Endothelial cell of umbilical vein (primary cell): Measurements from ENCODE around the gene FBXL12. TPM values are rescaled to one million over a fixed set of nuclear protein-coding genes. Genes with fewer than 3 reads are reported as not detected.

ENCODE experiments used
- BruUV-seq: library from RNA; stranded (reverse); fragments of 400-500 nt; replicated peaks from 2 replicates; lab custom pipeline; 2021; lab: Mats Ljungman, UMichigan
- CTCF ChIA-PET: fragments of 300-600, 350-600 bp; sonication (Branson Sonifier 250); formaldehyde crosslinking; loops from one replicate; lab custom pipeline; 2021; ENCODE audit warnings: antibody characterized with exemption, inconsistent platforms; lab: Charles Lee
- POLR2A ChIA-PET: fragments of 300-600, 350-600 bp; sonication (Branson Sonifier 250); formaldehyde crosslinking; loops from one replicate; lab custom pipeline; 2021; ENCODE audit warnings: antibody characterized with exemption, inconsistent platforms; lab: Charles Lee
- DNase-seq: peaks from one replicate; pipeline ENCODE4 v3.0.0-alpha.2; 2011; ENCODE audit warnings: low read depth, low spot score
- FAIRE-seq: peaks from 2 replicates; lab custom pipeline; 2011; peaks lifted over from hg19 to GRCh38; lab: Jason Lieb, UNC
- H2AFZ ChIP-seq: 2 replicates; pipeline ENCODE4 v1.6.0; 2012; ENCODE audit warnings: low read depth, low read length, control low read depth, inconsistent platforms
- H3K27ac ChIP-seq: 2 replicates; pipeline ENCODE4 v1.5.1; 2011; ENCODE audit warnings: low read depth, mild to moderate bottlenecking, control low read depth, low read length, moderate library complexity; ENCODE audit not compliant: insufficient read depth
- H3K27me3 ChIP-seq, 2 experiments: 2 replicates each; pipeline versions ENCODE4 v1.6.0 to v1.6.1; 2011; ENCODE audit warnings: low read length in 2 of 2, mixed read lengths in 1 of 2; ENCODE audit not compliant: control insufficient read depth in 2 of 2, insufficient read depth in 2 of 2
- H3K36me3 ChIP-seq, 2 experiments: 2 replicates in 1 of 2; 3 replicates in 1 of 2; pipeline ENCODE4 v1.5.1; 2011; ENCODE audit warnings: low read length in 2 of 2, mild to moderate bottlenecking in 1 of 2, moderate library complexity in 1 of 2; ENCODE audit not compliant: control insufficient read depth in 2 of 2, insufficient read depth in 2 of 2; ENCODE audit errors: extremely low read depth in 1 of 2
- H3K4me1 ChIP-seq: 3 replicates; pipeline ENCODE4 v1.5.1; 2011; ENCODE audit warnings: mild to moderate bottlenecking, low read length; ENCODE audit not compliant: control insufficient read depth, insufficient read depth; ENCODE audit errors: extremely low read depth
- H3K4me2 ChIP-seq: 2 replicates; pipeline ENCODE4 v1.6.1; 2011; ENCODE audit warnings: low read length, control low read depth, mixed read lengths; ENCODE audit not compliant: insufficient read depth
- H3K4me3 ChIP-seq, 3 experiments: fragments of 200-600 bp in 1 of 3; sonication (generic), shearing (Covaris generic) in 1 of 3; replicated peaks in 1 of 3; 2 replicates each; pipeline ENCODE4 v1.5.1; 2011 to 2016; ENCODE audit warnings: control low read depth in 3 of 3, low read length in 3 of 3, mild to moderate bottlenecking in 2 of 3, inconsistent platforms in 1 of 3, low read depth in 1 of 3, moderate library complexity in 1 of 3; ENCODE audit not compliant: insufficient read depth in 1 of 3
- H3K79me2 ChIP-seq: 2 replicates; pipeline ENCODE4 v1.6.0; 2012; ENCODE audit warnings: low read length, inconsistent platforms; ENCODE audit not compliant: control insufficient read depth, insufficient read depth
- H3K9ac ChIP-seq: replicated peaks from 2 replicates; pipeline ENCODE3; 2011; ENCODE audit warnings: low read length, control low read depth; ENCODE audit not compliant: insufficient read depth; ENCODE audit errors: extremely low read depth
- H3K9me1 ChIP-seq: replicated peaks from 3 replicates; pipeline ENCODE4 v1.6.0; 2011; ENCODE audit warnings: mild to moderate bottlenecking, low read length; ENCODE audit not compliant: control insufficient read depth, insufficient read depth; ENCODE audit errors: extremely low read depth
- H3K9me3 ChIP-seq: replicated peaks from 2 replicates; pipeline ENCODE4 v1.5.1; 2012; ENCODE audit warnings: low read length, inconsistent platforms; ENCODE audit not compliant: control insufficient read depth, insufficient read depth
- H4K20me1 ChIP-seq: replicated peaks from 2 replicates; pipeline ENCODE3; 2011; ENCODE audit warnings: mild to moderate bottlenecking, low read length; ENCODE audit not compliant: control insufficient read depth, insufficient read depth; ENCODE audit errors: extremely low read depth
- CTCF ChIP-seq, 2 donors: IDR thresholded peaks; 1 replicate in 1 of 2; 2 replicates in 1 of 2; pipeline ENCODE4 v1.5.1; 2011; ENCODE audit warnings: low read length in 2 of 2, mild to moderate bottlenecking in 2 of 2, moderate library complexity in 2 of 2, control low read depth in 1 of 2, inconsistent platforms in 1 of 2, low read depth in 1 of 2; ENCODE audit not compliant: insufficient read depth in 1 of 2; ENCODE audit errors: extremely low read depth in 1 of 2
- EZH2 ChIP-seq: IDR thresholded peaks from 2 replicates; pipeline ENCODE4 v1.6.1; 2012; ENCODE audit warnings: borderline replicate concordance, low read depth, mild to moderate bottlenecking, moderate library complexity, low read length, inconsistent platforms; ENCODE audit not compliant: severe bottlenecking
- FOS ChIP-seq: IDR thresholded peaks from 2 replicates; pipeline ENCODE4 v1.6.1; 2011; ENCODE audit warnings: mild to moderate bottlenecking, low read length, moderate library complexity, borderline replicate concordance; ENCODE audit not compliant: insufficient read depth
- GATA2 ChIP-seq: IDR thresholded peaks from 2 replicates; pipeline ENCODE4 v1.7.0; 2011; ENCODE audit warnings: low read depth, mild to moderate bottlenecking, moderate library complexity, mixed read lengths, low read length; ENCODE audit not compliant: insufficient read length, insufficient read depth
- JUN ChIP-seq: IDR thresholded peaks from 2 replicates; pipeline ENCODE4 v1.6.1; 2011; ENCODE audit warnings: borderline replicate concordance, low read depth; ENCODE audit not compliant: insufficient read length, insufficient read depth
- dilution Hi-C: fragments of 300-500 bp; cut with MboI; formaldehyde crosslinking; loops from one replicate; pipeline ENCODE4 v1.15.0; 2019; ENCODE audit warnings: low sequenced_read_pairs; ENCODE audit not compliant: extremely low pct_ligation_motif_present
- intact Hi-C: fragments of 100-400 bp; cut with micrococcal nuclease; formaldehyde crosslinking; loops from one replicate; pipeline ENCODE4 v1.10.0; 2022
- polyA plus RNA-seq, 4 experiments: library from polyadenylated mRNA; depleted of rRNA in 3 of 4; stranded (reverse) in 3 of 4; unstranded in 1 of 4; fragments of >200 nt; gene quantifications; 2 replicates each; pipeline versions ENCODE4 v1.2.1 to v1.2.3, GENCODE V29; 2011 to 2012; ENCODE audit warnings: missing spikeins in 1 of 4
- total RNA-seq: library from RNA; stranded (reverse); gene quantifications from 2 replicates; pipeline ENCODE4 v1.2.3, GENCODE V29; 2021
- TF ChIP-seq, protein P1 (sequence below): IDR thresholded peaks from 2 replicates; pipeline ENCODE4 v1.6.1; 2011; ENCODE audit not compliant: insufficient read depth, insufficient read length

FBXL12 gene
- total and polyA plus RNA-seq, 2 donors (not counting 3 experiments of a cell fraction or from before 2014, with no cell fraction given), result 26.9 to 33.3 TPM

GRCh38 chr19:9835507-9835949 is 16.6 kb upstream of the FBXL12 start:
- intact Hi-C loops (loop anchor here (1.0 kb wide), 1 partner anchor 16 kb away; the partner anchor contains the start of gene FBXL12), dilution Hi-C loops (no loop called here)
- H4K20me1 ChIP-seq, result no peaks in the 10 kb centered on the region
- H3K9ac ChIP-seq, result peak overlapping the region; percentile 71
- H3K4me2 ChIP-seq, result peak overlapping the region; percentile 95
- no peaks in the 10 kb centered on the region for H3K9me1 ChIP-seq
- no peaks in the 10 kb centered on the region for H3K27me3 ChIP-seq
- peak overlapping the region; percentile 80 to 87 (median 86) for H3K4me3 ChIP-seq
- H3K9me3 ChIP-seq, result no peaks in the 10 kb centered on the region
- TF ChIP-seq, protein P1, sequence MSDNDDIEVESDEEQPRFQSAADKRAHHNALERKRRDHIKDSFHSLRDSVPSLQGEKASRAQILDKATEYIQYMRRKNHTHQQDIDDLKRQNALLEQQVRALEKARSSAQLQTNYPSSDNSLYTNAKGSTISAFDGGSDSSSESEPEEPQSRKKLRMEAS, result no peak
- no peak for TF ChIP-seq CTCF (IDR thresholded peaks at IDR 0.05; ENCODE audit: extremely low read depth in 1 of 2, insufficient read depth in 1 of 2, low read depth in 1 of 2, low read length in 2 of 2)
- no peak for TF ChIP-seq GATA2
- TF ChIP-seq JUN, result no peak
- no peak for TF ChIP-seq FOS
- no peak for TF ChIP-seq EZH2
- ChIA-PET POLR2A (no interaction called here), CTCF (interaction anchor here (1.0 to 1.4 kb wide), 2 partner anchors 10 to 36 kb away, joined by 4 read pairs; no protein-coding TSS in a partner anchor)
- no peak overlapping the region for H3K27ac ChIP-seq
- H3K36me3 ChIP-seq, result peaks cover 3% of the 10 kb centered on the region in 2 experiments
- no TSS peak for BruUV-seq
- FAIRE-seq (no peak), DNase-seq (no peak)
- H3K79me2 ChIP-seq, result peaks cover 16% of the 10 kb centered on the region
- peaks cover 9% of the 10 kb centered on the region for H3K4me1 ChIP-seq
- H2AFZ ChIP-seq, result peak overlapping the region; percentile 61
